Activated T-helper 9 cell treated with anti-CD3 and anti-CD28 coated beads, Interleukin-2, amount 50 U/mL, for 16 hours (primary cell): ENCODE results near the gene COL5A1.
"Not testable (repeated sequence)": the region's sequence is repeated elsewhere in the genome, so short reads cannot be mapped to it uniquely, and the experiment has no call there.

Experiments
- DNase-seq: peaks from one replicate; pipeline ENCODE4 v3.0.0-alpha.2; 2020; ENCODE audit warnings: low read depth

COL5A1 gene

GRCh38 chr9:134692573-134692860 is 50.9 kb downstream of the COL5A1 start:
- DNase-seq = no peak

GRCh38 chr9:134693011-134693410 is 51.4 kb downstream of the COL5A1 start:
- DNase-seq = no peak

DNA sequence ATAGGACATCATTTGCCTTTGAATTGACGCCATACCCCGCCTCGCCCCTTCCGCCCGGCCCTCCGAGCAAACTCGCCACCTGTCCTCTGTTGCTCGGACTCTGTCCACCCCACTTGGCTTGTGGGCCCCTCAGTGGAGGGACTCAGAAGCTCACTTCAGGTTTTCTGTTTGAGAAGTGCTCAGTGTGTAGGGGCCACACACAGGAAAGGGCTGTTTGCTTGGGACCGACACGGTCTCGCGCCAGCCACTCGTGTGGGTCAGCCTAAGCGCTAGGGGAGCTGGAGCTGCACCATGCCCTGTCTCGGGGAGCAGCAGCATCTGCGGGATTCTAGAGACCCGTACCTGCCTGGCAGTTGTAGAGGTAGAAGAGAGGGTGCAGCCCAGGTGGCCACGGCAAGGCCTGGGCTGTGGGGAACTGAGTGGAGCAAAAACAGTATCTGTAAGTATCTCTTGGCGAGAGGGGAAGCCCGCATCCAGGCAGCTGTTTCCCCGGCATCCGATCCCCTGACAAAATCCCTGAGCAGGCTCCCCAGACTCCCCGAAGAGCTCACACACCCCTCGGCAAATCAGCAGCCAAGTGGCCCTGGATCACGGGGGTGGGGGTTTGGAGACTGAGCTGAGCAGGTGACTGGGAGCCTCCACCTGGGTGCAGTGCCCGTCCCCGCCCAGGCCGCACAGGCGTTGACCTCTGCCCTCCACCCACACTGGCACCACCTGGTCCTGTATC is 52.2 kb downstream of the COL5A1 start:
- no peak for DNase-seq

- no peak for DNase-seq
Observed at GRCh38 chr9:134694368-134694665, 52.7 kb downstream of the COL5A1 start.

- no peak for DNase-seq
Observed at GRCh38 chr9:134694714-134695113, 53.1 kb downstream of the COL5A1 start.

- no peak for DNase-seq
Observed at GRCh38 chr9:134695144-134695543, 53.5 kb downstream of the COL5A1 start.

GRCh38 chr9:134696433-134696832 is 54.8 kb downstream of the COL5A1 start:
- DNase-seq = no peak

GRCh38 chr9:134698111-134698510 is 56.5 kb downstream of the COL5A1 start:
- DNase-seq = no peak

DNA sequence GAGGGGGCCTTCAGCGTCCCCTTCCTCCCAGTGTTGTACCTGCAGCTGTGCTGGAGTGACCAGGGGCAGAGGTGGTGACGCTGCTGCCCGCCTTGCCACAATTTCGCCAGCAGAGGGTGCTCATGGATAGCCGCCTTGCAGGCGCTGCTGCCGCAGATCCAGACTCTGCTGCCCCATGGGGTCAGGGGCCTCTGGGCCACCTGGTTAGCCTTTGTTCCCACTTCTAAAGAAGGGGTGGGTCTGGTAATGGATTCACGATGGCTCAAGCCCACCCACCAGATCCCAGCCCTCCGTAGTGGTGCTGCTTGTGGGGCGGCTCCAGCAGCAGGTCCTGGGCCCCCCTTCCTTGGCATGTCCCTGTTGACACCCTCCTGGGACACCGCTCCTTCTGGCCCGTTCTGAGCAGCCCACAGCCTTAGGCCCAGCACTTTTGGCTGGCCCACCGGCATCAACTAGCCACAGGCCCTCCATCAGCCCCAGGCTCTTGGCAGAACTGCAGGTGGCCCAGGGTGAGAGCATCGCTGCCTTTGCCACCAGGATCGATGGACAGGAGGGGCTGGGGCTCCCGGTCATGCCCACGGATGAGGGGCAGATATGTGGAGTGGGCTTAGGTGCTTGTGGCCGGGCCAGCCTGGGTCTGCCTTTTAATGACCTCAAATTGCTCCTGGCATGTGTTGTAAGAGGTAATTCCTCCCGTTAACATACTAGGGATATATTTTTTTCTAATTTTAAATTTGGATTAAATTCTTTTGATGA is 57.2 kb downstream of the COL5A1 start:
- DNase-seq = no peak

GRCh38 chr9:134699343-134699740 is 57.7 kb downstream of the COL5A1 start:
- no peak for DNase-seq

GRCh38 chr9:134700636-134701350 is 59.2 kb downstream of the COL5A1 start:
- DNase-seq = no peak

DNA sequence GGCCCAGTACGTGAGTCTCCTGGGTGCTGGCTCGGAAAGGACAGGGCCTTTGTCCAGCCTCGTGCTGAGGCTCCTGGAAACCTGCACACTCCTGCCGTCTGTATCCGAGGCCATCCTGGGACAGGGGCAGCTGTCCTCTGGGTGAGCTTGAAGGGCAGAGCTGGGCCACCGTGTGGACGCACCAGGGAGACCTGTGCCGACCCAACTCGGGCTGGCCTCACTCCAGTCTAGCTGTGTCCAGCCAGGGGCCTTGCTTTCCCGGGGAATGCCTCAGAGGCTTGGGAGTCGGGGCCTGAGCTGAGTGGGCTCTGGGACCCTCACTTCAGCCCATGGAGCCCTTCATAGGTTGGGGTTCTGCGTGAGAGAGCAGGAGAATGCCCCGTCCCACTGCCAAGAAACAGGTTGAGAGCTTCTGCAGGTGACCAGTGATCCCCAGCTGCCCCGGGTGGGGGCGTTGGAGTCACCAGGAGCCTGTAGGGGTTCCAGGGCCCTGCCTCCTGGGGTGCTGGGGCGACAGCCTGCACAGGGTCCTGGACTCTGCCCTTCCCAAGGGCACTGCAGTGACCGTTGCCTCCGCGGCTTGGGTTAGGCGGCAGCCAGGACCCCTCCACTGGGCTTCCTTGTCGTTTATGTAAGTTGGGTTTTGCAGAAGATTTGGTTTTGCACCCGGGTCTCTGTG is 60.1 kb downstream of the COL5A1 start:
- DNase-seq = no peak

GRCh38 chr9:134702291-134702690 is 60.7 kb downstream of the COL5A1 start:
- DNase-seq = no peak

DNA sequence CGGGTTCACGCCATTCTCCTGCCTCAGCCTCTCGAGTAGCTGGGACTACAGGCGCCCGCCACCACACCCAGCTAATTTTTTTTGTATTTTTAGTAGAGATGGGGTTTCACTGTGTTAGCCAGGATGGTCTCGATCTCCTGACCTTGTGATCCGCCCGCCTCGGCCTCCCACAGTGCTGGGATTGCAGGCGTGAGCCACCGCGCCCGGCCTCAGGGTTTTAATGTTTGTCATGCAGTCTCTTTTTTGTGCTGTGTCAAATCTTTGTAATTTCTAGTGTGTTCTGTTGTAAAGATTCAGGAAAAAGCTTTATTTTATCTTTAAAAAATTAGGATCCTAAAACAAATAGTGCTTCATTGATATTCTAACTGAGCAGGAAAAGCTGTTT is 62.1 kb downstream of the COL5A1 start:
- not testable (repeated sequence) for DNase-seq

DNA sequence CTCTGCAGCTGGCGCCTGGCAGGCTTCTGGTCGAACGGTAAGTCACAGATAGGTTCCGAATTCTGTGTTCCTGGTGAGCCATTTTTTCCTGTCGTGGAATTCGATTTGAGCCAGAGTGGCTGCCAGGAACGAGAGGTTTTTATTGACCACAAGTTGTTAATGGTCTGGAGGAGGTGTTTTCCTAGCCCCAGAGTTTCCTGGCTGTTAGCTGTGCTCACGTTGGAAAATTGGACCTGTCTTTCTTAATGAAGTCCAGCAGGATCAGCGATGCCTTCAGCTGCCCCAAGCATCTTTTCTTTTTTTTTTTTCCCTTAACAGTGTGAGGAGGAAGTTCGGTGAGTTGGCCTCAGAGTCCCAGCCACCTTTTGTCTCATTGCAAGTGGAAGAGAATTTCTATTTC is 62.9 kb downstream of the COL5A1 start:
- DNase-seq = no peak

DNA sequence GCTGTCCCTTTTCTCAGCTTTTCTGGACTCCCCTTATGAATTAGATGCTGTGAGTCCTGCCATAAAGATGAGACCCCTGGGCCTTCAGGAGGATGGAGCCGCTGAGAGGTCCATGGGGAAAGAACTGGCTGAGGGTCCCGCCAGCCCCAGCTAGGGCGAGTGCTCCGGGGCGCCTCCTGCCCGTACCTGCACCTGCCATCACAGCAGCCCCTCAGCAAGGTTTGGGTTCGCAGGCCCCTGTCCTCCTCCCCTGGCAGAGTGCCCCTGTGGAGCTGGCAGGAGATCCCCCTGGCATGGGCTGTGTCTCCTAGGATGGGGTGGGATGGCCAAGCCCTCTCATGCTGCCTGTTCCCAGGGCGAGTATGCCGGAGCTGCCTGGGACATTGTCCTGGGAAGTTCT is 64.2 kb downstream of the COL5A1 start:
- no peak for DNase-seq

DNA sequence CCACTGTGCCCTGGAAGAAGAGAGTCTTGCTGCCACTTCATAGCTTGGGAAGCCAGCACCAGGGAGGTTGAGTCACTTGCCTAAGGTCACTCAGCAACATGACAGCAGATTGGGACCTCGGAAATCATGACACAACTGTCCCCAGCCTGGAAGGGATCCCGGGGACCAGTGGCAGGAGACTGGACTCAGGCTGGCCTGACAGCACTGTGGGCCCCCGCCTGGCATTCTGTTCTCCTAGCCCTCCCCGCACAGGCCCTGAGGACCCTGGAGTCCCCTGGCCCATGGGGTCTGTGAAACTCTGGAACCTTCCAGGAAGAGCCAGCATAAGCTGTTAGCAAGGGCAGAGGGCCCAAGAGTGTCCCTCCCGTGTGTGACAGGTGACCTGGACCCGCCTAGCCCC is 64.9 kb downstream of the COL5A1 start:
- no peak for DNase-seq

DNA sequence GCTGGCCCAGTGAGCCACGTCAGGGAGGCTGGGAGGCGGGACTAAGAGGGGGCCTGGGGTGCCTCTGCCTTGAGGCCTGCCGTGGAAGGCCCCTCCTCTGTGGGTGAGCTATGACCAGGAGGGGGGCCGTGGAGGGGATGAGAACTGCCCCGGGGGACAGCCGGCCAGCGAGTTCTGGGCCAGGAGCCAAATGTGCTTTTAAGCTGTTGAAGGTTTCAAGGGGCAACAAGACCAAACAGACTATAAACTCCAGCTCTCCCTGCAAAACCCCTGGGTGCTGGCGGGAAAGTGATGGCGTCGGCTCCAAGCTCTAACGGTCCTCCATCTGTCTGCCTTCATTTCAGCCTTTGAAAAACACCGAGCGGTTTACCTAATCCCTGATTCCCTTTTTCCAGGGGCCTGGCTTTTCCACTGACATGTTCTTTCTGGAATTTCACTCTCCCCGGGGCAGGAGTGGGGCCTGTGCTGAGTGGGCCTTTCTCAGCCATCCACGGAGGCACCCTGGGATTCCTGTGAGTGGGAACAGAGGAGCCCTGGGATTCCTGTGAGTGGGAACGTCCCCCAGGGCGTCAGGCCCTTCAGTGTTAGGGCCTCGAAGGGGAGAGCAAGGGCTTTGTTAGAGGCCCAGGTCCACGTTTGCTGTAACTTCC is 65.6 kb downstream of the COL5A1 start:
- DNase-seq = no peak

DNA sequence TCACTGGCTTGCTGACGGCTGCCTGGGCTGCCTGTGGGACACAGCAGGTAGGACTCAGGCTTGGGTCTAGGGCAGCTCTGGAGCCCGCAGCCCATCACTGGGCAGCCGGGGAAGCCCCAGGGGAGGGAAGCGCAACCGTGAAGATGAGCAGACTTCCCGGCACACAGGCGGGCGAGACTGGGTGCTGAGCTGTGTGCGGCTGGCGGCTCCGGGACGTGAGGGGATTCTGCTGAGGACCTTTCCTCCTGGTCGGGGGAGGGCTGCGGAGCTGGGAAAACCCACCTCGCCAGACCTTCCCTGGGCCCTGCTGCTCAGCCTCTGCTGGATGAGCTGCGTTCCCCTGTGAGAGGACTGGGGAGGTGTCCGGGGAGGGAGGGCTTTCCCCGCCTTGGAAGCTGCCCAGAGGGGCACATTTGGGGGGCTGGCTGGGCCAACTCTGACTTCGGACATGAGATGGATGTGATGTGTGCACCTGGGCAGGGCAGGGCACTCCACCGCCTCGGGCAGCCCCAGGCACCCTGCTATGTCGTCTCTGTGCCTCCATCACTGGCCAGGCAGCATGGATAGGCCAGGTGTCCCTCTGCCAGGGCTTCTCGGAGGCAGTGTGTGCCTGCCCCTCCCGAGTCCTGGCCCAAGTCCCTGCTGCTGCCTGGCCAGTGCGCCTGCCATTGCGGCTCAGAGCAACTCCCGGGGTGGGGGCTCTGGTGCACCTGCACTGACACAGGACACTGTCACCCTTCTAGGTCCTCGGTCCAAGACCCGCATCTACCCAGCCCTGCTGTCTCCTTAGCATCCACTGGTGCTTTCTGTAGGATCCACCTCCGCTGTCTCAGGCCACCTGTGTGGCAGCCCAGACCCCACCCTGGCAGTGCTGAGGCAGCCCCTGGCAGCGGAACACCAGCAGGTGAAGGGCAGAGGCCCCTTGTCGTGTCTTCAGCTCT is 66.4 kb downstream of the COL5A1 start:
- DNase-seq = no peak

- DNase-seq = no peak
Observed at GRCh38 chr9:134708672-134709038, 67.1 kb downstream of the COL5A1 start.

DNA sequence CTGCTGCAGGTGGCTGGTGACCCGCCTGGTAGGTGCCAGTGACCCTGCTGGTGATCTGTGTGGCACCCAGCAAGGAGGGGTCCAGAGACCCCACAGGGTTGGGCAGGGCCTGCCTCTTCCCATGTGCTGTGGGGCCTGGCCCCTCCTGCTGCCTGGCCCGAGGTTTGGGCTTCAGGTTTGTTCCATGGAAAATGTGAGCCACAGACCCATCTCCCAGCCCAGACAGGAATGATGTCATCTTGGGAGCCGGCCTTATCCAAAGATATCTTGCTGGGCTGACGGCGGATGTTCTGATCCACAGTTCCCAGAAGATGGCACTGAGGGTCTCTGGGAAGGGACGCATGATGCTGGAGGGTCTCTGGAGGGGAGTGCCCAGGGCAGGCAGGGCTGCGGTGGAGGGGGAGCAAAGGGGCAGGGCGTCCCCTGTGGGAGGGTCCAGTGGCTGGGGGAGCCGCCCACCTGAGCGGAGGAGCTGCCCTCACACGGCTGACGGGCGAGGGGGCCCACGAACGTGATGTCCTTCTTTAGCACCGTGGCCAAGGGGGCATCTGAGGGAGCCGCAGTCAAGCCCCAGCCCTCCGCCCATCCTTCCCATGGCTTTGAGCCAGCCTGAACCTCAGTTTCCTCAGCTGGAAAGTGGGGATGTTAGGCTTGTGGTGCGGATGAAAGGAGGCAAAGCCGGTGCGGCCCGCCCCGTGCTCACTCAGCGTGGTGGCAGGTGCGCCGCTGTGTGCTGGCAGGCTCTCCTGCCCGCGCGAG is 68.1 kb downstream of the COL5A1 start:
- no peak for DNase-seq
